H9 (cell line): ENCODE measurements around the gene MTHFD2. TPM values are rescaled to one million over a fixed set of nuclear protein-coding genes. Genes with fewer than 3 reads are reported as not detected.

Source experiments
- DNase-seq: peaks from one replicate; pipeline ENCODE4 v3.0.0-alpha.2; 2017
- H2AFZ ChIP-seq: one replicate; pipeline ENCODE4 v1.6.1; 2013; ENCODE audit warnings: mild to moderate bottlenecking, low read length, control low read depth, moderate library complexity
- H2AK5ac ChIP-seq: 2 replicates; pipeline ENCODE4 v1.6.1; 2013; ENCODE audit warnings: low read length, control low read depth, mixed read lengths; ENCODE audit not compliant: insufficient read length
- H2BK120ac ChIP-seq: one replicate; pipeline ENCODE4 v1.6.1; 2013; ENCODE audit warnings: low read depth, mild to moderate bottlenecking, low read length, control low read depth, inconsistent platforms; ENCODE audit not compliant: poor library complexity, severe bottlenecking
- H2BK12ac ChIP-seq: 2 replicates; pipeline ENCODE4 v1.6.1; 2013; ENCODE audit warnings: low read length, control low read depth, mixed read lengths, low read depth; ENCODE audit not compliant: insufficient read length
- H2BK15ac ChIP-seq: 2 replicates; pipeline ENCODE4 v1.6.1; 2013; ENCODE audit warnings: low read depth, low read length, control low read depth
- H2BK20ac ChIP-seq: one replicate; pipeline ENCODE4 v1.6.1; 2013; ENCODE audit warnings: low read depth, mild to moderate bottlenecking, low read length, control low read depth, inconsistent platforms; ENCODE audit not compliant: poor library complexity, severe bottlenecking
- H2BK5ac ChIP-seq: 2 replicates; pipeline ENCODE4 v1.6.1; 2013; ENCODE audit warnings: low read length, control low read depth, mixed read lengths; ENCODE audit not compliant: insufficient read length
- H3K14ac ChIP-seq: 2 replicates; pipeline ENCODE4 v1.6.1; 2013; ENCODE audit warnings: low read length, control low read depth; ENCODE audit not compliant: insufficient read depth
- H3K18ac ChIP-seq: 2 replicates; pipeline ENCODE4 v1.6.1; 2013; ENCODE audit warnings: low read depth, mild to moderate bottlenecking, mixed read lengths, low read length, control low read depth; ENCODE audit not compliant: insufficient read length
- H3K23ac ChIP-seq: 2 replicates; pipeline ENCODE4 v1.6.1; 2013; ENCODE audit warnings: low read length, control low read depth, mixed read lengths, low read depth; ENCODE audit not compliant: insufficient read length
- H3K23me2 ChIP-seq: 2 replicates; pipeline ENCODE4 v1.6.1; 2013; ENCODE audit warnings: low read depth, mild to moderate bottlenecking, mixed read lengths, low read length, control low read depth; ENCODE audit not compliant: insufficient read length, poor library complexity, severe bottlenecking
- H3K27ac ChIP-seq: 2 replicates; pipeline ENCODE4 v1.5.1; 2013; ENCODE audit warnings: low read length, control low read depth, mixed read lengths, low read depth; ENCODE audit not compliant: insufficient read length
- H3K27me3 ChIP-seq: 2 replicates; pipeline ENCODE4 v1.6.1; 2013; ENCODE audit warnings: low read length, control low read depth, inconsistent platforms; ENCODE audit not compliant: insufficient read depth
- H3K4ac ChIP-seq: 2 replicates; pipeline ENCODE4 v1.6.1; 2013; ENCODE audit warnings: low read depth, mild to moderate bottlenecking, control low read depth, inconsistent platforms, low read length, moderate library complexity
- H3K4me1 ChIP-seq: 2 replicates; pipeline ENCODE4 v1.6.1; 2013; ENCODE audit warnings: low read length, control low read depth, inconsistent platforms; ENCODE audit not compliant: insufficient read depth
- H3K4me2 ChIP-seq: 2 replicates; pipeline ENCODE4 v1.6.1; 2013; ENCODE audit warnings: low read length, control low read depth, mixed read lengths; ENCODE audit not compliant: insufficient read length, insufficient read depth
- H3K56ac ChIP-seq: 2 replicates; pipeline ENCODE4 v1.6.1; 2013; ENCODE audit warnings: low read depth, mild to moderate bottlenecking, mixed read lengths, low read length, control low read depth; ENCODE audit not compliant: insufficient read length
- H3K79me1 ChIP-seq: 2 replicates; pipeline ENCODE4 v1.6.1; 2013; ENCODE audit warnings: low read depth, mild to moderate bottlenecking, moderate library complexity, low read length, control low read depth, inconsistent platforms; ENCODE audit not compliant: insufficient read depth, poor library complexity, severe bottlenecking
- H3K79me2 ChIP-seq: 2 replicates; pipeline ENCODE4 v1.6.1; 2013; ENCODE audit warnings: low read length, control low read depth, inconsistent platforms; ENCODE audit not compliant: insufficient read depth
- H3K9ac ChIP-seq: 2 replicates; pipeline ENCODE4 v1.6.1; 2013; ENCODE audit warnings: low read length, control low read depth, mixed read lengths; ENCODE audit not compliant: insufficient read length; ENCODE audit errors: extremely low read depth
- H3K9me3 ChIP-seq: one replicate; pipeline ENCODE4 v1.6.1; 2013; ENCODE audit warnings: low read depth, low read length, inconsistent platforms; ENCODE audit not compliant: control insufficient read depth
- H3T11ph ChIP-seq: one replicate; pipeline ENCODE4 v1.6.1; 2013; ENCODE audit warnings: mild to moderate bottlenecking, low read length, control low read depth, inconsistent platforms
- H4K20me1 ChIP-seq: one replicate; pipeline ENCODE4 v1.6.1; 2013; ENCODE audit not compliant: control insufficient read depth, insufficient read length, insufficient read depth
- H4K5ac ChIP-seq: 2 replicates; pipeline ENCODE4 v1.6.1; 2013; ENCODE audit warnings: low read depth, mild to moderate bottlenecking, mixed read lengths, low read length, control low read depth; ENCODE audit not compliant: insufficient read length
- H4K8ac ChIP-seq: replicated peaks from 2 replicates; pipeline ENCODE4 v1.6.1; 2013; ENCODE audit warnings: low read length, control low read depth, mixed read lengths, low read depth; ENCODE audit not compliant: insufficient read length
- H4K91ac ChIP-seq: 2 replicates; pipeline ENCODE4 v1.6.1; 2013; ENCODE audit warnings: low read depth, mild to moderate bottlenecking, moderate library complexity, mixed read lengths, low read length, control low read depth; ENCODE audit not compliant: insufficient read length
- H3K27ac Mint-ChIP-seq, 3 experiments: 2 replicates in 2 of 3; 3 replicates in 1 of 3; pipeline ENCODE4 v1.8.0; 2020 to 2021; ENCODE audit warnings: mixed read lengths in 3 of 3, mild to moderate bottlenecking in 1 of 3, moderate library complexity in 1 of 3
- H3K27me3 Mint-ChIP-seq: 2 replicates; pipeline ENCODE4 v1.8.0; 2021; ENCODE audit warnings: low read depth, mild to moderate bottlenecking, moderate library complexity, mixed read lengths
- H3K36me3 Mint-ChIP-seq, 3 experiments: 2 replicates in 2 of 3; 3 replicates in 1 of 3; pipeline ENCODE4 v1.8.0; 2020 to 2021; ENCODE audit warnings: low read depth in 3 of 3, mixed read lengths in 3 of 3; ENCODE audit not compliant: insufficient read depth in 1 of 3
- H3K4me1 Mint-ChIP-seq, 2 experiments: 2 replicates each; pipeline ENCODE4 v1.8.0; 2020; ENCODE audit warnings: mixed read lengths in 2 of 2
- H3K4me3 Mint-ChIP-seq, 2 experiments: 2 replicates in 1 of 2; 3 replicates in 1 of 2; pipeline ENCODE4 v1.8.0; 2020 to 2021; ENCODE audit warnings: mild to moderate bottlenecking in 2 of 2, mixed read lengths in 2 of 2, moderate library complexity in 1 of 2
- H3K9me3 Mint-ChIP-seq, 2 experiments: 2 replicates in 1 of 2; 3 replicates in 1 of 2; pipeline ENCODE4 v1.8.0; 2020; ENCODE audit warnings: mild to moderate bottlenecking in 2 of 2, mixed read lengths in 2 of 2, moderate library complexity in 1 of 2
- WGBS: extraction: QIAGEN DNeasy Blood & Tissue Kit; methylation state at CpG from one replicate; pipeline ENCODE4 v1.1.7; 2013; ENCODE audit warnings: missing lambda C conversion rate, low lambda C conversion rate, mixed read lengths; ENCODE audit not compliant: insufficient read length; ENCODE audit errors: extremely low coverage; 5-methylcytosine and 5-hydroxymethylcytosine counted together
- total RNA-seq: library from RNA; stranded (reverse); gene quantifications from 2 replicates; pipeline ENCODE4 v1.2.1, GENCODE V29; 2021
- TF ChIP-seq, protein P1 (sequence below): fragments of 200-600 bp; sonication (generic); conservative IDR thresholded peaks from 3 replicates; pipeline ENCODE4 v1.8.0; 2021; ENCODE audit warnings: antibody characterized with exemption, mild to moderate bottlenecking

The MTHFD2 gene
- total RNA-seq, 1 experiment from 2014 or later = 201 TPM

DNA sequence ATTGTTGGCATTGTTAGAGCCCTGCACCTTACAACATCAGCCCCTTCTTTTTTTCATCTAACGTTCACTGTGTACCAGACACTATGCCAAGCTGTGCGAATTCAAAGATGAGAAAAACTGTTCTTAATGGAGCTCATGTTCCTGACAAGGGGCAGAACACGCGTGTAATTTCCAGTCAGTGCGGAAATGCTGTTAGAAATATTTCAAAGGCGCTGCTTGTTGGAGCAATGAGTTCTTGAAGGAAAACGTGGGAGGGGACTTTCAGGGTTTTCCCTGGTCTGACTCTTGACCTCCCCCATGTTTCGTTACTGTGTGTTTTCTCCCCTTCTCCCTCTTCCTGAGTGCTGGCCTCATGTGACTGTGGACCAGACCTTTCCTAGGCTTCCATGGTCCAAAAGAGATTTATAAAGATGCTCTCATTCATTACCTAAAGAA is 1.5 kb downstream of the MTHFD2 start:
- H3K79me1 ChIP-seq = peaks cover 6% of the 10 kb centered on the region
- H3K4ac ChIP-seq = no peak overlapping the region
- WGBS = no CpG with 5 or more reads among the region's 8 CpGs
- no peak overlapping the region for H3K56ac ChIP-seq
- no peak overlapping the region; the same call in 1 of the 2 replicates for H3K14ac ChIP-seq
- H4K5ac ChIP-seq = no peak overlapping the region
- no peak overlapping the region for H2BK15ac ChIP-seq
- TF ChIP-seq, protein P1, sequence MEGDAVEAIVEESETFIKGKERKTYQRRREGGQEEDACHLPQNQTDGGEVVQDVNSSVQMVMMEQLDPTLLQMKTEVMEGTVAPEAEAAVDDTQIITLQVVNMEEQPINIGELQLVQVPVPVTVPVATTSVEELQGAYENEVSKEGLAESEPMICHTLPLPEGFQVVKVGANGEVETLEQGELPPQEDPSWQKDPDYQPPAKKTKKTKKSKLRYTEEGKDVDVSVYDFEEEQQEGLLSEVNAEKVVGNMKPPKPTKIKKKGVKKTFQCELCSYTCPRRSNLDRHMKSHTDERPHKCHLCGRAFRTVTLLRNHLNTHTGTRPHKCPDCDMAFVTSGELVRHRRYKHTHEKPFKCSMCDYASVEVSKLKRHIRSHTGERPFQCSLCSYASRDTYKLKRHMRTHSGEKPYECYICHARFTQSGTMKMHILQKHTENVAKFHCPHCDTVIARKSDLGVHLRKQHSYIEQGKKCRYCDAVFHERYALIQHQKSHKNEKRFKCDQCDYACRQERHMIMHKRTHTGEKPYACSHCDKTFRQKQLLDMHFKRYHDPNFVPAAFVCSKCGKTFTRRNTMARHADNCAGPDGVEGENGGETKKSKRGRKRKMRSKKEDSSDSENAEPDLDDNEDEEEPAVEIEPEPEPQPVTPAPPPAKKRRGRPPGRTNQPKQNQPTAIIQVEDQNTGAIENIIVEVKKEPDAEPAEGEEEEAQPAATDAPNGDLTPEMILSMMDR = no peak
- H4K8ac ChIP-seq = no peak overlapping the region
- no peak overlapping the region for H3K27ac ChIP-seq
- peak overlapping the region; percentile 94 for H3K4me2 ChIP-seq
- DNase-seq = no peak
- H3T11ph ChIP-seq = no peak overlapping the region
- no peak overlapping the region for H2AFZ ChIP-seq
- Mint-ChIP-seq H3K9me3 (peaks cover 2 to 3% of the 10 kb centered on the region in 2 experiments; a peak in 4 of 5 replicates), H3K27ac (peak overlapping the region; percentile 94 to 98 (median 96); a peak in 6 of 7 replicates), H3K27me3 (peaks cover 6% of the 10 kb centered on the region), H3K36me3 (peaks cover 31 to 49% (median 49%) of the 10 kb centered on the region in 3 experiments), H3K4me3 (peak overlapping the region; percentile 97 to 100), H3K4me1 (peaks cover 34 to 44% of the 10 kb centered on the region in 2 experiments)
- H4K91ac ChIP-seq = no peak overlapping the region
- H2BK5ac ChIP-seq = no peak overlapping the region
- peaks cover 7% of the 10 kb centered on the region for H3K23me2 ChIP-seq
- H3K23ac ChIP-seq = no peak overlapping the region
- peak overlapping the region; percentile 97 for H3K9ac ChIP-seq
- H2BK12ac ChIP-seq = no peak overlapping the region
- no peaks in the 10 kb centered on the region for H3K27me3 ChIP-seq
- H3K18ac ChIP-seq = no peak overlapping the region
- H3K4me1 ChIP-seq = peaks cover 7% of the 10 kb centered on the region; the same call in 1 of the 2 replicates
- H2BK120ac ChIP-seq = no peak overlapping the region
- peaks cover 49% of the 10 kb centered on the region for H3K79me2 ChIP-seq
- no peaks in the 10 kb centered on the region for H3K9me3 ChIP-seq
- no peak overlapping the region for H2AK5ac ChIP-seq
- no peaks in the 10 kb centered on the region for H4K20me1 ChIP-seq
- H2BK20ac ChIP-seq = no peak overlapping the region
